ENCODE data around the gene C12orf76. TPM values are rescaled to one million over a fixed set of nuclear protein-coding genes. Genes with fewer than 3 reads are reported as not detected.
"Not testable (repeated sequence)": the region's sequence is repeated elsewhere in the genome, so short reads cannot be mapped to it uniquely, and the experiment has no call there.

C12orf76 gene
- polyA plus RNA-seq, 1 donor from 2014 or later = 227 TPM

DNA sequence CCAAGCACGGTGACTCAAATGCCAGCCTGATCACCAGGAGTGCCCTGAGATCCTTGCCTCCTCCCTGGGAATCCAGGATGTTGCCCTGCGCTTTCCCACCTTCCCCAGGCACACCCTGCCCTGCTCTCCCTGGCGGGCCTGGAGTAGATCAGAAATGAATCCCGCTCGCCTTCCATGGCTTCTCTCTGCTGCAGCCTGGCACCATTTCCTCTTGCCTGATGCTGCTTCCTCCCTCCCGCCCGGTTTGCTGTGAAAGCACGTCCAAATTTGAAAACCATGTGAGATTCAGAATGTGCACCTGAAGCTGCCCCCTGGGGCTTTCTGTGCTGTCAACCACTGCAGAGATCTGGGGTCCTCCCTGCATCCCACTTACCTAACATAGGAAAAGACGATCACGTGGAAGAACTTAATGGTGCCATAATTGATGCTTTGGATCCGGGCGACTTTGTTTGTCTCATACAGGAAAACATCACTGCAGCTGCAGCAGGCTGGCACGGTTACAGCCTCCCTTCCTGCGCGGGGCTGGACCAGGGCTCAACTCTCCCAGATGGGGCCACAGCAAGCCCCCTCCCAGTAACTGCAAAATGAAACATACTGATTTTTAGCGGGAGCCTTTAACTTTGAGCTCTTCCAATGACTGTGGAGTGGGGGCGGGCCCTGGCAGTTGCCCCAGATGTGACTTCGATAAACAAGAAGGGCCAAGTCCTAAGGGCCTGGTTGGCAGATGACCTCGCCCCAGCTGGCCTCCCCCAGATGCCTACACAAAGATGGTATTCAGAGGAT lies 24.9 kb upstream of the C12orf76 start:
- H3K9me2 ChIP-seq (ENCODE audit: insufficient read depth, low read length) = no peaks in the 10 kb centered on the region
- no peaks in the 10 kb centered on the region for H4K20me1 ChIP-seq (ENCODE audit: insufficient read depth)
- no peak overlapping the region for H3K4me3 ChIP-seq (ENCODE audit: low read length)
- H3K27me3 ChIP-seq (ENCODE audit: insufficient read depth, low read depth, low read length) = no peaks in the 10 kb centered on the region
- H2AFZ ChIP-seq (ENCODE audit: low read depth, low read length) = no peak overlapping the region
- H3K4me2 ChIP-seq (ENCODE audit: low read length) = no peak overlapping the region
- H3K79me2 ChIP-seq (replicated peaks; ENCODE audit: insufficient read depth, low read length) = no peaks in the 10 kb centered on the region
- H3K9me3 ChIP-seq (ENCODE audit: low read length) = no peaks in the 10 kb centered on the region
- TF ChIP-seq POLR2AphosphoS5 (IDR thresholded peaks at IDR 0.05) = no peak
- no peak for TF ChIP-seq EP300 (conservative IDR thresholded peaks at IDR 0.05; ENCODE audit: poor library complexity, severe bottlenecking)
- TF ChIP-seq TAF1 (IDR thresholded peaks at IDR 0.05; ENCODE audit: low read depth) = no peak
- TF ChIP-seq, protein P1, sequence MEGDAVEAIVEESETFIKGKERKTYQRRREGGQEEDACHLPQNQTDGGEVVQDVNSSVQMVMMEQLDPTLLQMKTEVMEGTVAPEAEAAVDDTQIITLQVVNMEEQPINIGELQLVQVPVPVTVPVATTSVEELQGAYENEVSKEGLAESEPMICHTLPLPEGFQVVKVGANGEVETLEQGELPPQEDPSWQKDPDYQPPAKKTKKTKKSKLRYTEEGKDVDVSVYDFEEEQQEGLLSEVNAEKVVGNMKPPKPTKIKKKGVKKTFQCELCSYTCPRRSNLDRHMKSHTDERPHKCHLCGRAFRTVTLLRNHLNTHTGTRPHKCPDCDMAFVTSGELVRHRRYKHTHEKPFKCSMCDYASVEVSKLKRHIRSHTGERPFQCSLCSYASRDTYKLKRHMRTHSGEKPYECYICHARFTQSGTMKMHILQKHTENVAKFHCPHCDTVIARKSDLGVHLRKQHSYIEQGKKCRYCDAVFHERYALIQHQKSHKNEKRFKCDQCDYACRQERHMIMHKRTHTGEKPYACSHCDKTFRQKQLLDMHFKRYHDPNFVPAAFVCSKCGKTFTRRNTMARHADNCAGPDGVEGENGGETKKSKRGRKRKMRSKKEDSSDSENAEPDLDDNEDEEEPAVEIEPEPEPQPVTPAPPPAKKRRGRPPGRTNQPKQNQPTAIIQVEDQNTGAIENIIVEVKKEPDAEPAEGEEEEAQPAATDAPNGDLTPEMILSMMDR (IDR thresholded peaks at IDR 0.05; ENCODE audit: poor library complexity, severe bottlenecking) = no peak
- TF ChIP-seq SMC3 (conservative IDR thresholded peaks at IDR 0.05; ENCODE audit: poor library complexity) = no peak
- no peak for TF ChIP-seq MXI1 (conservative IDR thresholded peaks at IDR 0.05; ENCODE audit: poor library complexity, severe bottlenecking)
- no peak for TF ChIP-seq EZH2 (IDR thresholded peaks at IDR 0.05; ENCODE audit: borderline replicate concordance, insufficient read depth, low read length, poor library complexity, severe bottlenecking)
- TF ChIP-seq RAD21 (conservative IDR thresholded peaks at IDR 0.05) = no peak
- TF ChIP-seq, protein P2, sequence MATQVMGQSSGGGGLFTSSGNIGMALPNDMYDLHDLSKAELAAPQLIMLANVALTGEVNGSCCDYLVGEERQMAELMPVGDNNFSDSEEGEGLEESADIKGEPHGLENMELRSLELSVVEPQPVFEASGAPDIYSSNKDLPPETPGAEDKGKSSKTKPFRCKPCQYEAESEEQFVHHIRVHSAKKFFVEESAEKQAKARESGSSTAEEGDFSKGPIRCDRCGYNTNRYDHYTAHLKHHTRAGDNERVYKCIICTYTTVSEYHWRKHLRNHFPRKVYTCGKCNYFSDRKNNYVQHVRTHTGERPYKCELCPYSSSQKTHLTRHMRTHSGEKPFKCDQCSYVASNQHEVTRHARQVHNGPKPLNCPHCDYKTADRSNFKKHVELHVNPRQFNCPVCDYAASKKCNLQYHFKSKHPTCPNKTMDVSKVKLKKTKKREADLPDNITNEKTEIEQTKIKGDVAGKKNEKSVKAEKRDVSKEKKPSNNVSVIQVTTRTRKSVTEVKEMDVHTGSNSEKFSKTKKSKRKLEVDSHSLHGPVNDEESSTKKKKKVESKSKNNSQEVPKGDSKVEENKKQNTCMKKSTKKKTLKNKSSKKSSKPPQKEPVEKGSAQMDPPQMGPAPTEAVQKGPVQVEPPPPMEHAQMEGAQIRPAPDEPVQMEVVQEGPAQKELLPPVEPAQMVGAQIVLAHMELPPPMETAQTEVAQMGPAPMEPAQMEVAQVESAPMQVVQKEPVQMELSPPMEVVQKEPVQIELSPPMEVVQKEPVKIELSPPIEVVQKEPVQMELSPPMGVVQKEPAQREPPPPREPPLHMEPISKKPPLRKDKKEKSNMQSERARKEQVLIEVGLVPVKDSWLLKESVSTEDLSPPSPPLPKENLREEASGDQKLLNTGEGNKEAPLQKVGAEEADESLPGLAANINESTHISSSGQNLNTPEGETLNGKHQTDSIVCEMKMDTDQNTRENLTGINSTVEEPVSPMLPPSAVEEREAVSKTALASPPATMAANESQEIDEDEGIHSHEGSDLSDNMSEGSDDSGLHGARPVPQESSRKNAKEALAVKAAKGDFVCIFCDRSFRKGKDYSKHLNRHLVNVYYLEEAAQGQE (IDR thresholded peaks at IDR 0.05; ENCODE audit: borderline replicate concordance) = no peak
- H3K27ac ChIP-seq (ENCODE audit: low read length) = peak overlapping the region; percentile 24
- no peak overlapping the region for H3K9ac ChIP-seq (ENCODE audit: low read length)
- no peaks in the 10 kb centered on the region for H3F3A ChIP-seq (ENCODE audit: insufficient read depth, low read length, poor library complexity, severe bottlenecking)
- no peaks in the 10 kb centered on the region for H3K36me3 ChIP-seq (ENCODE audit: insufficient read depth, low read length)

DNA sequence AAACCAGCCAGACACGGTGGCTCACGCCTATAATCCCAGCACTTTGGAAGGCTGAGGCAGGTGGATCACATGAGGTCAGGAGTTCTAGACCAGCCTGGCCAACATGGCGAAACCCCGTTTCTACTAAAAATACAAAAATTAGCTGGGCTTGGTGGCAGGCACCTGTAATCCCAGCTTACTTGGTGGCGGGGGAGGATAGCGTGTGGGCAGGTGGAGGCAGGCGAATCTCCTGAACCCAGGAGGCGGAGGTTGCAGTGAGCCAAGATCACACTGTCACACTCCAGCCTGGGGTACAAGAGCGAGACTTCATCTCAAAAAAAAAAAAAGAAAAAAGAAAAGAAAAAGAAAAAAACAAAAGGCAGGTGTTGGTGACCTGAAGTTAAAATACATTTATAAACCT lies 24.3 kb upstream of the C12orf76 start:
- not testable (repeated sequence) for H3K79me2 ChIP-seq (replicated peaks; ENCODE audit: insufficient read depth, low read length); H3K36me3 ChIP-seq (ENCODE audit: insufficient read depth, low read length); H4K20me1 ChIP-seq (ENCODE audit: insufficient read depth); H3K27me3 ChIP-seq (ENCODE audit: insufficient read depth, low read depth, low read length); H3K4me3 ChIP-seq (ENCODE audit: low read length); H3F3A ChIP-seq (ENCODE audit: insufficient read depth, low read length, poor library complexity, severe bottlenecking); H2AFZ ChIP-seq (ENCODE audit: low read depth, low read length); H3K9me2 ChIP-seq (ENCODE audit: insufficient read depth, low read length); H3K9ac ChIP-seq (ENCODE audit: low read length); H3K9me3 ChIP-seq (ENCODE audit: low read length); H3K4me2 ChIP-seq (ENCODE audit: low read length)
- peak overlapping the region; percentile 24 for H3K27ac ChIP-seq (ENCODE audit: low read length)

Data from neural cell (in vitro differentiated cells).